ENCODE measurements around the gene RNF144B. TPM values are rescaled to one million over a fixed set of nuclear protein-coding genes. Genes with fewer than 3 reads are reported as not detected.

RNF144B gene
- total RNA-seq, 6 experiments from 2014 or later = 0.83 to 4.8 (median 1.2) TPM

DNA sequence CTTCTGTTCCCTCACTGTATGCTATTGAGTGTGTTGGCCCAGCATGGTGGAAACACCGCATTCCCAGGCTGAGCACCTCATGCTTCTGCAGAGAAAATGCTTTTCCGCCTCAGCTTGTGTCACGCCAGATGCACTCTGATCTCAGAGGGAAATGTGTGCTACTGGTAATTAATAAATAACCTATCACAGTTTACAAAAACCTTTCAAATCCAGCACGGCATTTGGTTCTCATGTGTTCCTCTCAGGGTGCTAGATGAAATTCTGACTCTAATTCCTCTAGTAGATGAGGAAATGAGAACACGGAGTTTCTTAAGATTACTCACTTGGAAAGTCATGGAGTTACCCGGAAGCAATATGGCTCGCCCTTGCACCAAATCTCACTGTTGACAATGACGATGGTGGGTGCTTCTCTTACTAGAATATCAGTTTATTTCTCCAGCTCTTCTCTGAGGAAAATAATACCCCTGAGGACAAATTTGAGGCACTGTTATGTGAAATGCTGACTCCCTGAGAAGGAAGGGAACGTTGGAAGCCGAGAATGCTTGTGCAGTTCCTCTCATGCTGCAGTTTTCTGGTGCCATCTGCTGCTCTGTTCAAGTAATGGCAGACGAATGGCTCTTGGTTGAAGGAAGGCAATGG, 116.6 kb downstream of the RNF144B start:
- Mint-ChIP-seq H3K27me3 (ENCODE audit: insufficient read depth) (no peaks in the 10 kb centered on the region), H3K4me1 (ENCODE audit: low read depth) (peaks cover 50% of the 10 kb centered on the region), H3K36me3 (ENCODE audit: low read depth) (no peaks in the 10 kb centered on the region), H3K9me3 (no peaks in the 10 kb centered on the region), H3K4me3 (peak overlapping the region; percentile 86), H3K27ac (peak overlapping the region; percentile 83)
- TF ChIP-seq CTCF (IDR thresholded peaks at IDR 0.05) = peak; percentile 92
- peak; percentile 75 for DNase-seq

DNA sequence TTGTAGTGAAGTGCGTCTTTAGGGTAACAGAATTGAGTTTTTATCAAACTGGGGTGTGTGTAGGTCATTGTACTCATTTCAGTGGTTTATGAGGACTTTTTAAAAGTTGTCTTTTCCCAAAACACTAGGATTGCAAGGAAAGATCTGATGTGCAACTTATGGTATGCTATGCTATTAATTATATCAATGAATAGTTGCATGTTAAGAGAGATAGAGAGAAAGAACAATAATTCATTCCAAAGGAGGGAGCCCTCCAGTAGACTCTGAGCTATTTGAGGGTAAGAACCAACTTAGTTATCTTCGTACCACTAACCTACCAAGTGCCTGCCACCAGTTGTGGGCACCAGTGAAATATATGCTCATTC, 117.1 kb downstream of the RNF144B start:
- Mint-ChIP-seq H3K4me1 (ENCODE audit: low read depth) (peaks cover 50% of the 10 kb centered on the region), H3K27me3 (ENCODE audit: insufficient read depth) (no peaks in the 10 kb centered on the region; the same call in 1 of the 2 replicates), H3K27ac (0 out of 2 replicates have a peak overlapping the region, but pooled peaks have one; percentile 83), H3K4me3 (peak overlapping the region; percentile 86; the same call in 1 of the 2 replicates), H3K9me3 (no peaks in the 10 kb centered on the region), H3K36me3 (ENCODE audit: low read depth) (no peaks in the 10 kb centered on the region)
- peak; percentile 38; the same call in 1 of the 2 replicates for TF ChIP-seq CTCF (IDR thresholded peaks at IDR 0.05)
- no peak for DNase-seq

- H3K27me3 Mint-ChIP-seq (ENCODE audit: insufficient read depth) = peaks cover 4% of the 10 kb centered on the region
- H3K4me3 Mint-ChIP-seq = no peak overlapping the region
- H3K27ac Mint-ChIP-seq = no peak overlapping the region
- H3K4me1 Mint-ChIP-seq (ENCODE audit: low read depth) = peaks cover 59% of the 10 kb centered on the region
- TF ChIP-seq CTCF (IDR thresholded peaks at IDR 0.05) = no peak
- H3K36me3 Mint-ChIP-seq (ENCODE audit: low read depth) = no peaks in the 10 kb centered on the region
- no peak for DNase-seq
- no peaks in the 10 kb centered on the region for H3K9me3 Mint-ChIP-seq
Measured at GRCh38 chr6:18506382-18507017, 119.3 kb downstream of the RNF144B start.

DNA sequence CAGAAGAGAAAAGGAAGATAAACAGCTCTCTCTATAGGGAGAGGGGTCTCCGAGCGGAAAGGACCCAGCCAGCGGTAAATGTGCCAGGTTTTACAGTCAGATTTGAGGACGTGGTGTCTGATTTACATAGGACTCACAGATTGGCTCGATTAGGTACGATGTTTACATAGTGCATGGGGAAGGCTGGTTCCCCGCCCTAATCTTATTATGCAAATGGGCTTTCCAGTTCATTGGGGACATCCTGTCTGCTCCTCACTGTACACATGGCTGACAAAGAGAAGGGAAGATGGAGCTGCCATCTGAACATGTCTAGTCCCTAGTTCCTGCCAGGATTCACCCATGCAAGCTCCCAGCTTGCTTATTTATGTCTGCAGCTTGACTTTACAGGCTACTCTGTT, 119.9 kb downstream of the RNF144B start:
- H3K27me3 Mint-ChIP-seq (ENCODE audit: insufficient read depth) = peaks cover 8% of the 10 kb centered on the region
- no peak for TF ChIP-seq CTCF (IDR thresholded peaks at IDR 0.05)
- H3K4me3 Mint-ChIP-seq = no peak overlapping the region
- DNase-seq = no peak
- no peaks in the 10 kb centered on the region for H3K36me3 Mint-ChIP-seq (ENCODE audit: low read depth)
- H3K4me1 Mint-ChIP-seq (ENCODE audit: low read depth) = peaks cover 54% of the 10 kb centered on the region
- H3K27ac Mint-ChIP-seq = no peak overlapping the region
- no peaks in the 10 kb centered on the region for H3K9me3 Mint-ChIP-seq

- no peak for DNase-seq
- H3K4me1 Mint-ChIP-seq (ENCODE audit: low read depth) = peaks cover 54% of the 10 kb centered on the region
- no peak overlapping the region for H3K27ac Mint-ChIP-seq
- no peak overlapping the region for H3K4me3 Mint-ChIP-seq
- peaks cover 8% of the 10 kb centered on the region for H3K27me3 Mint-ChIP-seq (ENCODE audit: insufficient read depth)
- no peaks in the 10 kb centered on the region for H3K36me3 Mint-ChIP-seq (ENCODE audit: low read depth)
- no peaks in the 10 kb centered on the region for H3K9me3 Mint-ChIP-seq
- no peak for TF ChIP-seq CTCF (IDR thresholded peaks at IDR 0.05)
Measured at GRCh38 chr6:18507561-18507960, 120.4 kb downstream of the RNF144B start.

All from HFFc6 (cell line).